HepG2 (cell line): ENCODE measurements around the gene DHRS4L2. TPM values are rescaled to one million over a fixed set of nuclear protein-coding genes. Genes with fewer than 3 reads are reported as not detected.

Experiments
- CBX1 ChIP-seq: IDR thresholded peaks from one replicate; pipeline ENCODE4 v1.6.1; 2016; ENCODE audit warnings: antibody characterized with exemption, low read depth
- CBX5 ChIP-seq: sonication (generic); formaldehyde crosslinking; IDR thresholded peaks from 2 replicates; pipeline ENCODE4 v1.4.0; 2020; ENCODE audit warnings: missing genetic modification reagents, borderline replicate concordance
- CEBPZ ChIP-seq: IDR thresholded peaks from 2 replicates; pipeline ENCODE4 v1.6.1; 2012; ENCODE audit warnings: low read length, improper control_type of control experiment
- CSRNP1 ChIP-seq: sonication (generic); formaldehyde crosslinking; IDR thresholded peaks from 2 replicates; pipeline ENCODE4 v1.8.1; 2023; ENCODE audit warnings: mild to moderate bottlenecking, missing genetic modification reagents
- FOXJ3 ChIP-seq: sonication (generic); formaldehyde crosslinking; IDR thresholded peaks from 2 replicates; pipeline ENCODE4 v1.4.0; 2020; ENCODE audit warnings: missing genetic modification reagents, mild to moderate bottlenecking, borderline replicate concordance
- HNRNPLL ChIP-seq: fragments of 200-400 bp; formaldehyde crosslinking; IDR thresholded peaks from 2 replicates; pipeline ENCODE4 v1.6.1; 2017; ENCODE audit warnings: mild to moderate bottlenecking, low read depth, low read length; ENCODE audit not compliant: poor library complexity, severe bottlenecking
- NFIB ChIP-seq: sonication (generic); formaldehyde crosslinking; IDR thresholded peaks from 2 replicates; pipeline ENCODE4 v1.9.0; 2021; ENCODE audit warnings: missing genetic modification reagents, mild to moderate bottlenecking, borderline replicate concordance
- NFYB ChIP-seq: sonication (generic); formaldehyde crosslinking; IDR thresholded peaks from 2 replicates; pipeline ENCODE4 v1.4.0; 2020; ENCODE audit warnings: missing genetic modification reagents
- PRPF4 ChIP-seq: fragments of 200-400 bp; formaldehyde crosslinking; IDR thresholded peaks from 2 replicates; pipeline ENCODE4 v1.6.1; 2016; ENCODE audit warnings: low read length, low read depth; ENCODE audit not compliant: poor library complexity, severe bottlenecking
- RARG ChIP-seq: sonication (generic); formaldehyde crosslinking; IDR thresholded peaks from 2 replicates; pipeline ENCODE4 v1.4.0; 2020; ENCODE audit warnings: low read depth, mild to moderate bottlenecking, missing genetic modification reagents
- TEF ChIP-seq: sonication (generic); formaldehyde crosslinking; IDR thresholded peaks from 2 replicates; pipeline ENCODE4 v1.5.0; 2020; ENCODE audit warnings: missing genetic modification reagents
- ZNF138 ChIP-seq: sonication (generic); formaldehyde crosslinking; IDR thresholded peaks from 2 replicates; pipeline ENCODE4 v1.5.0; 2020; ENCODE audit warnings: mild to moderate bottlenecking, low read depth, missing genetic modification reagents
- ZNF18 ChIP-seq: sonication (generic); formaldehyde crosslinking; IDR thresholded peaks from 2 replicates; pipeline ENCODE4 v1.8.0; 2022; ENCODE audit warnings: mild to moderate bottlenecking, missing genetic modification reagents; ENCODE audit not compliant: insufficient replicate concordance
- ZNF34 ChIP-seq: sonication (generic); formaldehyde crosslinking; IDR thresholded peaks from 2 replicates; pipeline ENCODE4 v1.4.0; 2020; ENCODE audit warnings: mild to moderate bottlenecking, missing genetic modification reagents, borderline replicate concordance
- ZNF564 ChIP-seq: sonication (generic); formaldehyde crosslinking; IDR thresholded peaks from 2 replicates; pipeline ENCODE4 v1.8.1; 2023; ENCODE audit warnings: mild to moderate bottlenecking, missing genetic modification reagents
- ZNF629 ChIP-seq: sonication (generic); formaldehyde crosslinking; conservative IDR thresholded peaks from 2 replicates; pipeline ENCODE4 v1.5.0; 2020; ENCODE audit warnings: missing genetic modification reagents
- ZNF747 ChIP-seq: sonication (generic); formaldehyde crosslinking; IDR thresholded peaks from 2 replicates; pipeline ENCODE4 v1.8.1; 2023; ENCODE audit warnings: missing genetic modification reagents, mild to moderate bottlenecking, borderline replicate concordance
- polyA plus RNA-seq, 8 experiments: library from polyadenylated mRNA; depleted of rRNA in 3 of 8; stranded (reverse) in 7 of 8; unstranded in 1 of 8; fragments of >200 nt; fragmentation: Illumina TruSeq in 4 of 8; extraction: Trizol in 4 of 8; gene quantifications; 2 replicates each; pipeline versions ENCODE4 v1.2.1 to v1.2.3, GENCODE V29; 2011 to 2016; ENCODE audit warnings: low read depth in 4 of 8, missing spikeins in 1 of 8, mixed read lengths in 1 of 8; ENCODE audit not compliant: insufficient read depth in 1 of 8
- total RNA-seq, 5 experiments: library from RNA; depleted of rRNA; stranded (reverse); fragments of >200 nt; fragmentation: Illumina TruSeq; extraction: Trizol; gene quantifications; 2 replicates each; pipeline ENCODE4 v1.2.3, GENCODE V29; 2016; ENCODE audit warnings: low read depth in 1 of 5
- TF ChIP-seq, protein P1 (sequence below): sonication (generic); formaldehyde crosslinking; IDR thresholded peaks from 2 replicates; pipeline ENCODE4 v1.8.1; 2022; ENCODE audit warnings: low read depth, mild to moderate bottlenecking, missing genetic modification reagents
- TF ChIP-seq, protein P2 (sequence below): sonication (generic); formaldehyde crosslinking; IDR thresholded peaks from 2 replicates; pipeline ENCODE4 v1.8.0; 2023; ENCODE audit warnings: mild to moderate bottlenecking, missing genetic modification reagents

Gene DHRS4L2
- total and polyA plus RNA-seq, 2 of the 13 experiments (the other 11 are each of a cell fraction or from before 2014, with no cell fraction given): 24.7 to 38.2 TPM

GRCh38 chr14:24037658-24038037 lies 48.9 kb downstream of the DHRS4L2 start (continued):
- TF ChIP-seq ZNF138: no peak
- TF ChIP-seq NFIB (CRISPR knock-in tag): peak; percentile 94; the same call in 1 of the 2 replicates
- TF ChIP-seq RARG: no peak
- TF ChIP-seq CBX1: no peak
- no peak for TF ChIP-seq ZNF564 (CRISPR knock-in tag)
- TF ChIP-seq CBX5: no peak
- TF ChIP-seq TEF (CRISPR knock-in tag): no peak
- TF ChIP-seq HNRNPLL: peak; percentile 22
- no peak for TF ChIP-seq FOXJ3 (CRISPR knock-in tag)
- no peak for TF ChIP-seq NFYB
- no peak for TF ChIP-seq ZNF629
- TF ChIP-seq, protein P1, sequence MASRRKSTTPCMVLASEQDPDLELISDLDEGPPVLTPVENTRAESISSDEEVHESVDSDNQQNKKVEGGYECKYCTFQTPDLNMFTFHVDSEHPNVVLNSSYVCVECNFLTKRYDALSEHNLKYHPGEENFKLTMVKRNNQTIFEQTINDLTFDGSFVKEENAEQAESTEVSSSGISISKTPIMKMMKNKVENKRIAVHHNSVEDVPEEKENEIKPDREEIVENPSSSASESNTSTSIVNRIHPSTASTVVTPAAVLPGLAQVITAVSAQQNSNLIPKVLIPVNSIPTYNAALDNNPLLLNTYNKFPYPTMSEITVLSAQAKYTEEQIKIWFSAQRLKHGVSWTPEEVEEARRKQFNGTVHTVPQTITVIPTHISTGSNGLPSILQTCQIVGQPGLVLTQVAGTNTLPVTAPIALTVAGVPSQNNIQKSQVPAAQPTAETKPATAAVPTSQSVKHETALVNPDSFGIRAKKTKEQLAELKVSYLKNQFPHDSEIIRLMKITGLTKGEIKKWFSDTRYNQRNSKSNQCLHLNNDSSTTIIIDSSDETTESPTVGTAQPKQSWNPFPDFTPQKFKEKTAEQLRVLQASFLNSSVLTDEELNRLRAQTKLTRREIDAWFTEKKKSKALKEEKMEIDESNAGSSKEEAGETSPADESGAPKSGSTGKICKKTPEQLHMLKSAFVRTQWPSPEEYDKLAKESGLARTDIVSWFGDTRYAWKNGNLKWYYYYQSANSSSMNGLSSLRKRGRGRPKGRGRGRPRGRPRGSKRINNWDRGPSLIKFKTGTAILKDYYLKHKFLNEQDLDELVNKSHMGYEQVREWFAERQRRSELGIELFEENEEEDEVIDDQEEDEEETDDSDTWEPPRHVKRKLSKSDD: no peak
- no peak for TF ChIP-seq PRPF4
- TF ChIP-seq, protein P2, sequence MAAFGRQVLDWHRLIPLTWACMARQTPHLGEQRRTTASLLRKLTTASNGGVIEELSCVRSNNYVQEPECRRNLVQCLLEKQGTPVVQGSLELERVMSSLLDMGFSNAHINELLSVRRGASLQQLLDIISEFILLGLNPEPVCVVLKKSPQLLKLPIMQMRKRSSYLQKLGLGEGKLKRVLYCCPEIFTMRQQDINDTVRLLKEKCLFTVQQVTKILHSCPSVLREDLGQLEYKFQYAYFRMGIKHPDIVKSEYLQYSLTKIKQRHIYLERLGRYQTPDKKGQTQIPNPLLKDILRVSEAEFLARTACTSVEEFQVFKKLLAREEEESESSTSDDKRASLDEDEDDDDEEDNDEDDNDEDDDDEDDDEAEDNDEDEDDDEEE (CRISPR knock-in tag): no peak
- TF ChIP-seq CEBPZ: no peak
- no peak for TF ChIP-seq ZNF747
- TF ChIP-seq ZNF34: no peak
- no peak for TF ChIP-seq CSRNP1 (CRISPR knock-in tag)
- TF ChIP-seq ZNF18 (CRISPR knock-in tag): no peak
